Measurements from ENCODE around the gene CDC34.

Gene CDC34

DNA sequence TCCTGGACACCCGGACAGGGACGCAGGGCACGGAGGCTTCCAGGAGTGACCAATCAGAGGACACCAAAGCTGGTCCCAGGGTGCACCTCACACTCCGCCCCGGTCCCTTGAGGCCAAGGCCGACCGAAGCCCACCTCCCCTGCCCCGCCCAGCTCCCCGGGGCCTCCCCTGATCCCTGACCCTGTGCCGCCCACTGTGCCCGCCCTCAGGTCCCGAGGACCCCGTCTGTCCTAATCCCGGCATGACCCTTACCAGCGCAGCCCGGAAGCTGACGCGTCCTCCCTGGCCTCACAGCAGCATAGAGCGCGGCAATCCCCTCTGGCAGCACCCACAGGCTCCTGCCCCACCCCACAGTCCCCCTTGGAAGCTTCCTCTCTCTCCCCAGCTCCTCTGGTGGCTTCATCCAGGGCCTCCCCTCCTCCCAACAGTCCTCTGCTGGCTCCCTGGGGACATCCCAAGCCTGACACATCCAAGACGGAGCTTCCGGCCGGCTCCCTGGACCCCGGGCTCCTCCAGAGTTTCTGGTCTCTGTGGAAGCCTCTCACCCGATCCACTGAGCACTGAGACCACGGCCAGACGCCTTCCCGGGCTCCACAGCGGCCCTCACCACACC, 7.4 kb upstream of the CDC34 start:
- no peak for DNase-seq

DNA sequence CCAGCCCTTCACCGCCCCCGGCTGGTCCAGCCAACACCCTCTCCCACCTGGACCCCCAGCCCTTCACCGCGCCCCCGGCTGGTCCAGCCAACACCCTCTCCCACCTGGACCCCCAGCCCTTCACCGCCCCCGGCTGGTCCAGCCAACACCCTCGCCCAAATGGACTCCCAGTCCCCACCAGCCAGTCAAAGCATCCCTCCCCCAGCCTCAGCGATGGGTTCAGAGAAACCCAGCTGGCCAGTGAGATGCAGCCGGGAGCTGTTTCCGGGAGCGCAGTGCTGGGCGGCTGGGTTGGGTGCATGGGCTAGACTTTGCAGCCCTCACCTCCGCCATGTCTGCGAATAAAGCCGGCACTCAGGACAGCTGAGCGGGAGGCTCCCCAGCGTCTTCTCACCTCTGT, 6.5 kb upstream of the CDC34 start:
- no peak for DNase-seq

DNA sequence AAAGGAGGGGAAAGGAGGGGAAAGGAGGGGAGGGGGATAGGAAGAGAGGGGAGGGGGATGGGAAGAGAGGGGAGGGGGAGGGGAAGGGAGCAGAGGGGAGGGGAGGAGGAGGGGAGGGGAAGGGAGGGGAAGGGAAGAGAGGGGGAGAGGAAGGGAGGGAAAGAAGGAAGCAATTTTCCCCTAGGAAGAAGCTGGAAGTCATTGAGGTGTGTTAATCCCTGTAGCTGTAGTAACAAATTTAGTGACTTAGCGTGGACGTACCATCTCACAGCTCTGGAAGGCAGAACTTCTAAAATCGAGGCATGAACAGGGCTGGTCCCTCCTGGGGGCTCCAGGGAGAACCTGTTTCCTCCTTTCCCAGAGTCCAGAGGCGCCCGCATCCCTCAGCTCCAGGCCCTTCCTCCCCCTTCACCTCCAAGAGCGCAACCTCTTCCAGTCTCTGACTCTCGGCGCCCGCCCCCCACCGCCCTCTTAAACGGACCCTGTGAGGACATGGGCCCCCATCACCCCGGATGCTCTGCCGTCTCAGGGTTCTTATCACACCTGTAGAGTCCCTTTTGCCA, 5.6 kb upstream of the CDC34 start:
- no peak for DNase-seq

DNA sequence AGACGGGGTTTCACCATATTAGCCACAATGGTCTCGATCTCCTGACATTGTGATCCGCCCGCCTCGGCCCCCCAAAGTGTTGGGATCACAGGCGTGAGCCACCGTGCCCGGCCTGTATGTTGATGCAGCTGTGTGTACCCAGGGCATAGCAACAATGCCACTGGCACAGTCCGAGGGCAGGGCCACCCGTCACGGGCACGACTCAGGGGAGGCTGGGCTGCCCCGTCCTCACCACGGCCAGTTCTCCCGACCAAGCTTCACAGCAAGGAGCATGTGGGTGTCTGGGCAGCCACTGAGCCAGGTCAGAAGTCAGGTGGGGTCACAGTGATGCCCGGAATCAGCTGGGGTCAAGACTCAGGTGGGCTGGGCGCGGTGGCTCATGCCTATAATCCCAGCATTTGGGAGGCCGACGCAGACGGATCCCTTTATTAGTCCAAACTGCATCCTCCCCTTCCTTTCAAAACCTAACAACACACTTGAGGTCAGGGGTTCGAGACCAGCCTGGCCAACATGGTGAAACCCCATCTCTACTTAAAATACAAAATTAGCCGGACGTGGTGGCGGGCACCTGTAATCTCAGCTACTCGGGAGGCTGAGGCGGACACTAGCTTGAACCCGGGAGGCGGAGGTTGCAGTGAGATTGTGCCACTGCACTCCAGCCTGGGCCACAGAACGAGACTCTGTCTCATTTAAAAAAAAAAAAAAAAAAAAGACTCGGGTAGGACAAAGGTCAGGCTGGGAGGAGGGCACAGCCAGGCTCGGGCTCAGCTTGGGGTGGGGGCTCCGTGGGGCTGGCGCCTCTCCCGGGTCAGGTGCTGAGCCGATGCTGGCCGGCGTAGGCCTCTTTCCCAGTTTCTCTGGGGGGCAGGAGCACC, 1.2 kb upstream of the CDC34 start:
- DNase-seq, result no peak

DNA sequence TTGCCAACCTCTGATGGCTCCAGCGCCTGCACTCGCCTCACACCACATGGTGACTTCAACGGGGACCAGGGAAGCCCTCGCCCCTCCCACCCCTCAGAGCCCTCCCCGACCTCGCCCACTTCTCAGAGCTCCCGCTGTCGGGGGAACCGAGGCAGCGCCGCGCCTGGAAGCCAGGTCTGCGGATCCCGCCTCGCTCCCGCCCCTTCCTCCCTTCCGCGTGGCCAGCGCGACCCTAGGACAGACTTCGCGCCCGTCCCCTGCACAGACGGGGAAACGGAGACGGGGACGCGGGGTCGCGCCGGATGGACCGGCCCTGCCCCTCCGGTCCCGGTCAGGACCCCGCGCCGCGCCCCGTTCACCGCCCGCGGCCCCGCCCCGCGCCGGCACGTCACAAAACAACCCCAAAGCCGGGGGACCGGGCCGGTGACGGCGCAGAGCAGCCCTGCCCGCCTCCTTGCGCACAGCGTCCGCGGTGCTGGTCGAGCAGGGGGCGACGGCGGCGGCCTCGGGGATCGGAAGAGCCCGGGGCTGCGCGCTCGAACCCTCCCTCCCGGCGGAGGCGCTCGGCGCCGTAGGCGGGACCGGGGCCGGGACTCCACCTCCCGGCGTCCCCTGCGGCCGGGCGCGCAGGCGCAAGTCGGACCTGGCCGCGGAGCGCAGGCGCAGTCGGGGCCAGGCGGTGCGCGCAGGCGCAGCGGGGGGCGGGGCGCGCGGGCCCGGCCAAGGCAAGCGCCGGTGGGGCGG, 379 bp upstream of the CDC34 start:
- DNase-seq, result peak; percentile 83 to 93

DNA sequence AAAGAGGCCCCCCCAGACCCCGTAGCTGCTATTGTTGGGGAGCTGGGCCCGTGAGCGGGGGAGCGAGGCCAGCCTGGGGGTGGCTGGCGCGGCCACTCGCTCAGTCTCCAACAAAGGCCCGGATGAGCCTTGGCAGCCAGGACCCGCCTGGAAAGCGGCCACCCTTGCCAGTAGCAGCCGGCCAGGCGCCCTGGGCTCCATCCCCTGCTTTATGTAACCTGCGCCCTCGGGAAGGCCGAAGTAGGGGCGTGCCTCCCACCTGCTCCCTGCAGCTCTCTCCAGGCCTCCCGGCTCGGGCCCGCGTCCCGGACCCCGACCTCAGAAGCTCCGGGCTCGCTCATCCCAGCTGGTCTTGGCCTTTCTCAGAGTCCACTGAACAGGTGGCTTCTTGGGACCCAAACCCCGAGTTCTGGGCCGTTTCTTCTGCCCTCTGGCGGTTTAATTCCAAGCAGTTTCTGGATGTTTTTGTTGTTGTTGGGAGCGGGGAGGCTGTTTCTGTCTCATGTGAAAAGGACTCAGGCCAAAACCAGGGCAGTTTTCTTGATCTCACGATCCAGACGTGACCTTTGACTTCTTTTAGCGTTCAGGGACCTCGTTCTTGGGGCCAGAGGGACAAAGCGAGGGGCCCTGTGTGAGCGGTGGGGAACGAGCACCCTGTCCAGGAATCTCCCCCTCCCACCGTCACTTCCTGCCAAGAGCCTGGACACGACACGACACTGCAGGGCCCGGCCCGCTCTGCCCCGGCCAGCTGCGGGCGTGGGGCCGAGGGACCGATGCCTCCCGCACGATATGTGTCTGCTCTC, 1.2 kb downstream of the CDC34 start:
- DNase-seq, result peak; percentile 40 to 57

DNA sequence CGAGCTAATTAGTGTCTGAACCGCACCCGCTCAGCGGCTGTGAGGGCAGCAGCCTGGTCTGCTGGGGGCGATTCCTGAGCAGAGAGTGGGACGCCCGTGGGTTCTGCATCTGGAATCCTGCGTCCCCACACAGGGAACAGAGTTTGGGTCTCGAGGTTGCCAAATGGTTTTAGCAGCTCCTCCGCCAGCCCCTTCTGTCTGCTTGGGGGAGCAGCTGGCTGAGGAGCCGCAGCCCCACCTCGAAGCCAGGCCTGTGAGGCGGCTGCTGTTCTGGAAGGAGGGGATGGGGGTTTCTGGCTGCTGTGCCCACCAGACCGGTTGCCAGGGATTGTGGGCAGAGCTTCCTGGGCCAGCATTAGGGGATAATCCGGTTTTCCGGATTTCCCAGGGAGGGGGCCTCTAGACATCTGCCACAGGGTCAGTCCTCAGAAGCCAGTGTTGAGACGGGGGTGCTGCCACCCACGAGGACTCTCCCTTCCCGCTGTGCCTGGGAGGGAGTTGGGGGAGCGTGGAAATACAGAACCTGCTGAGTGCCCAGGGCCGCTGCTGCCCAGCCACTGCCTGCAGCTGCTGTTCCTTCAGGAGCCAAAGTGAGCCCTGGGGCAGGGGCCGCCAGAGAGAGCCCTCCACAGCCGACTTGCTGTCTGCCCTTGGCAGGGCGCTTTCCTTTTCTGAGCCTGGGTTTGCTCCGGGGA, 2.0 kb downstream of the CDC34 start:
- no peak for DNase-seq

DNA sequence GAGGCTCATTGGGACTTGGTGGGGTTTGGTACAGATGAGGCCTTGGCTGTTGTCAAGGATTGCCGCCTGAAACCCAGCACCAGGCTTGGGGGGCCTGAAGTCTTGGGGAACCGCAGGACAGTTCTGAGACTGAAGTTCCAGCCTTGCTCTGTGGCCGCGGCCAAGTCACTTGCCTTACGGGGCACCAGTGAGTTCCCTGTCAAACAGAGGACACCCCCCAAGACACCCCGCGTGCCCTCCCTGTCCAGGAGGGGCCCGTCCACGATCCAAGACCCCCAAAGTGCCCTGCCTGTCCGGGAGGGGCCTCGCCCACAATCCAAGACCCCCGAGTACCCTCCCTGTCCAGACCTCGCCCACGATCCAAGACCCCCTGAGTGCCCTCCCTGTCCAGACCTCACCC, 2.5 kb downstream of the CDC34 start:
- DNase-seq, result no peak

DNA sequence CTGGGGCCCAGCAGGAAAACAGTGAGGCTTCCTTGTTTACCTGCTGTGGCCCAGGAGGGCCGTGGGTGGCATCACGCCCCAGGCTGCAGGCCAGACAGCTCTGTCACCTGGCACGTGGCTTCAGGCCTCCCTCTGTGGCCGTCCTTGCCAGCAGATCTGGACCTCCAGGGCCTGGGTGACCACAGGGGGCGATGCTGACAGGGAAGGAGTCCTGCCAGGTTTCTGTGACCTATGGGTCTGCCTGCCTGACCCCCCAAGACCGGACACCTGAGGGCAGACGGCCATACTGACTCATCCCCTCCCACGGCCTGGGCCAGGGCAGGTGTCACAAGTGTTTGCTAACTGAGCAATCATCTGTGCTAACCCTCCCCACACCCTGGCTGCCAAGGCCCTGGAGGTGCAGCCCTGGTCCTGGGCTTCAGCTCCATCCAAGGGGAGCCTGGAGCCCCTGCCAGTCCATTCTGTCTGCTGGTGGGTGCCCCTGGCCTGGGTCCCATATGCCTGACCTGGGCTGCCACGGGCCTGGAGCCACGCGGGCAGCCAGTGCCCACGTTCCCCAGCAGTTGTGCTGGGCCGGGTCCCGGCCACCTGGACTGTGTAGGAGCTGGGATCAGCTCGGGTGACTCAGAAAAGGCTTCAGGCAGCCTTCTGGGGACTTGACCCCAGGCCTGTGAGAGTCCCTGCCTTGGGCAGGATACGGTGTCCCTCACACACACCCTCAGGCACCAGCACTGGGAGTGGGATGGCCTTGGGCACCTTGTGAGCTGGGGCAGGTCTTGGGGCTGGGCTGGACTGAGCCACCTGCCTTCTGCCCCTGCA, 3.7 kb downstream of the CDC34 start:
- no peak for DNase-seq

DNA sequence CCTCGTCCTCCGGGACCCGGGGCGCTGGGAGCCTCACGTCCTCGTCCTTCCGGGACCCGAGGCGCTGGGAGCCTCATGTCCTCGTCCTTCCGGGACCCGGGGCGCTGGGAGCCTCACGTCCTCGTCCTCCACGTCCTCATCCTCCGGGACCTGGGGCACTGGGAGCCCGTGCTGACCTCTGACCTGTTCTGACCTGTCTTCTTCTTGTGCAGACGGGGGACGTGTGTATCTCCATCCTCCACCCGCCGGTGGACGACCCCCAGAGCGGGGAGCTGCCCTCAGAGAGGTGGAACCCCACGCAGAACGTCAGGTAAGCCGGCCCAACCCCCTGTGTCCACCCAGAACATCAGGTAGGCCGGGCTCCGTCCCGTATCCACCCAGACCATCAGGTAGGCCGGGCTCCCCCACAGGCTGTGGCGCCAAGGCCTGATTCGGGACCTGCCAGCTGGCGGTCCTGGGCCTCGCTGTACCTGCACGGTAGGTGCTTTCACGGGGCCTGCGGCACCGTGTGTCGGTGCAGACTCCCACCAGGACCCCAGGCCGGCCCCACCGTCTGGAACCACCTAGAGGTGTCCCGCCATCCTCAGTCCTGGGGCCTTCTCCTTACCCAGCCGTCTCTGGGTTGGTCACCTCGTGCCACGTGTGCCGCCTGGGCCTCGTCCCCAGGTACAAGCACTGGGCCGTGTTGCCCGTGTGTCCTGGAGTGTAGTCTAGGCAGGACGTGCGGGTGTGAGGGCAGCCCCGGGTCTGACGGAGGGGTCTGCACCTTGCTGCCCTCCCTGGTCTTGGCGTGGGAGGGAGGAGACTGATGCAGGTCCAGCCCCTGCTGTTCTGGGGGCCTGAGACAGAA, 4.7 kb downstream of the CDC34 start:
- DNase-seq, result no peak

DNA sequence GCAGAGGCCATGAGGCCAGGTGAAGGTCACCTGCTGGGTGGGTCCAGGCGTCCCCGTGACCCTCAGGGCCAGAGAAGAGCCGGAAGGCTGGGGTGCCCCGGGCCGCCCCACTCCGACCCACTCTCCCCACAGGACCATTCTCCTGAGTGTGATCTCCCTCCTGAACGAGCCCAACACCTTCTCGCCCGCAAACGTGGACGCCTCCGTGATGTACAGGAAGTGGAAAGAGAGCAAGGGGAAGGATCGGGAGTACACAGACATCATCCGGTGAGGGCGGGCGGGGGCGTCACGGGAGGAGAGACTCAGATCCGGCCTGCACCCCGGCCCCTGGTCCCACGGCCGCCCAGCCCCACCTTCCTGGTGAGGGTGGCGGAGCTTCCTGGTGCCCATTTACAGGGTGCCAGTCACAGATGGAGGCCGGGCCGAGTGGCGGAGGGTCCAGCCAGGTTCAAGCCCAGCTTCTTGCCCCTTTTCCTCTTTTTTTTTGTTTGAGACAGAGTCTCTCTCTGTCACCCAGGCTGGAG, 5.4 kb downstream of the CDC34 start:
- DNase-seq, result no peak

DNA sequence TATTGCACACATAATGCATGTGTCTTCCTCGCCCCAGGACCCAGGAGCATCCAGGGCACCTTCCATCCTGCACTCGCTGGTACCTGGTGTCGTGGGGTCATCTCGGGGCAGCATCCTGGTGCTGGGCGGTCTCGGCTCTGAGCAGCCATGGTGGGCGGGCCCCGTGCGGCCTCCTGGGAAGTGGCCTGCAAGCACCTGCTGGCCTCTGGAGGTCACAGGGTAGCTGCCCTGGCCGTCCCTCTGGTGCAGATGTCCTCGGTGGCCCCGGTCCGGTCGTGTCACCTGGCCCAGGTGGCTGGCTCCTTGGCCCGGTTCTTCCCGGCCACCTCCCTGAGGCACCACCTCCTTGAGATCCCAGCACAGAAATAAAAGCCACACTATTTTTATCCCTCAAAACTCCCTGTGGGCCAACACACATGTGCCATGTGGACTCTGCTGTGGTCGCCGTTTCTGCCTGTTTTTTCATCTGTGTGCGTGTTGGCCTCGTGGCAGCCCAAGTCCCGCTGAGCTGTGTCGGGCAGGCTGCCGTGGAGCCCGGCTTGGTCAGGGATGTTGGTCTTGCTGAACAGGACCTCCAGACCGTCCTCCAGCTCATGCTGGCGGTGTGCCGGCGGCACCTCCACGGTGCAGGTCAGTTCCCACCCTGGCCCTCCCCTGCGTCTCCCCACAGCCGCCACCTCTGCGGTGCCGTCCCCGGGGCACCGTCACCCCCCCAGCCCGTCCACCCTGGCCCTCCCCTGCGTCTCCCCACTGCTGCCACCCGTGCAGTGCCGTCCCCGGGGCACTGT, 7.3 kb downstream of the CDC34 start:
- DNase-seq, result no peak

DNA sequence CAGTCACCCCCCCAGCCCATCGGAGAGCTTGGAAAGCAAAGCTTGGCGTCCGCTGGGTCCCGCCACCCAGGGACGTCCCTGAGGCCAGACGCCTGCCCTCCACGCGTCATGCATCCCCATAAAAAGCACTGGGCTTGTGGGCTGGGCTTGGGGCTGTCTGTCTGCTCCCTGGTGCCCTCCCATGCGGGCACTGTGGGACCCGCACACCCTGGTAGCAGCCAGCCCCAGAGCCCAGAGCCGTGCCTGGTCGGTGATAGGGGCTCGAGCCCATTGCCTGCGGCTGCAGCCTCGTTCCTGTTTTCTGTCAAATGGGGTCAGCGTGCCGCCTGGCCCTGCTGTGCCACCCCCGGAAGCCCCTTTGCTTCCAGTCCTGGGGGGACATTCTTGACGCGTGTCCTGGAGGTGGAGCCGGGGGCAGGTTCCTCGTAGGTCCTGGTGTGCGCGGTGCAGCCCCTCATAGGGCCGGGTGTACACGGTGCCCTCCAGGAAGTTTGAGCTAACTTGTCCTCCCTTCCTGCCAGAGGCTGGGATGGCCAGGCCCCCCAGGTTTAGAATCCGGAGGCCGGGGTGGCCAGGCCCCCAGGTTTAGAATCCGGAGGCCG, 8.0 kb downstream of the CDC34 start:
- DNase-seq, result no peak

DNA sequence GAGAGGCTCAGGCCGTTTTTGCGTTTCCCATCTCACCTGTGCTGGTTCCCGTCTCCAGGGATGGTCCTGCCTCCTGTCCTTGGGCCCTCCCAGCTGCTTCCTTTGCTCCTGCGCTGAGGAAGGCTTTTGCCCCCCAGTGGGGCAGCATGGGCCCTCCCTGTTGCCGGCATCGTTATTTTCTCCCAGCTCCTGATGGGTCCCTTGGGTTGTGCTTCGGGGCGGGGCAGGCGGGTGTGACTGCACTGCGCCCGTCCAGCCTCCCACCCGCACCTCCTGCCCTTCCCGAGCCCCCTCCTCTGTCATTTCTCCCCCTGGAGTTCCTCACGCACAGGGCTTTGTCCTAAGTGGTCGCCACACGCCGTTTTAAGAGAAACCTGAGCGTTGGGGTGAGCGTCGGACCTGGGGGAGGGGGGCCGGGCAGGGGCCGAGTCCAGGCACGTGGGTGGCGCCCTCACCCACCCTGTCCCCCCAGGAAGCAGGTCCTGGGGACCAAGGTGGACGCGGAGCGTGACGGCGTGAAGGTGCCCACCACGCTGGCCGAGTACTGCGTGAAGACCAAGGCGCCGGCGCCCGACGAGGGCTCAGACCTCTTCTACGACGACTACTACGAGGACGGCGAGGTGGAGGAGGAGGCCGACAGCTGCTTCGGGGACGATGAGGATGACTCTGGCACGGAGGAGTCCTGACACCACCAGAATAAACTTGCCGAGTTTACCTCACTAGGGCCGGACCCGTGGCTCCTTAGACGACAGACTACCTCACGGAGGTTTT, 9.5 kb downstream of the CDC34 start:
- DNase-seq, result no peak

DNA sequence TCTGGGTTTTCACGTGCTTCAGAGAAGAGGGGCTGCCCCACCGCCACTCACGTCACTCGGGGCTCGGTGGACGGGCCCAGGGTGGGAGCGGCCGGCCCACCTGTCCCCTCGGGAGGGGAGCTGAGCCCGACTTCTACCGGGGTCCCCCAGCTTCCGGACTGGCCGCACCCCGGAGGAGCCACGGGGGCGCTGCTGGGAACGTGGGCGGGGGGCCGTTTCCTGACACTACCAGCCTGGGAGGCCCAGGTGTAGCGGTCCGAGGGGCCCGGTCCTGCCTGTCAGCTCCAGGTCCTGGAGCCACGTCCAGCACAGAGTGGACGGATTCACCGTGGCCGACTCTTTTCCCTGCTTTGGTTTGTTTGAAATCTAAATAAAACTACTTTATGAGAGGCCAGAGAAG, 10.1 kb downstream of the CDC34 start:
- DNase-seq, result no peak

DNA sequence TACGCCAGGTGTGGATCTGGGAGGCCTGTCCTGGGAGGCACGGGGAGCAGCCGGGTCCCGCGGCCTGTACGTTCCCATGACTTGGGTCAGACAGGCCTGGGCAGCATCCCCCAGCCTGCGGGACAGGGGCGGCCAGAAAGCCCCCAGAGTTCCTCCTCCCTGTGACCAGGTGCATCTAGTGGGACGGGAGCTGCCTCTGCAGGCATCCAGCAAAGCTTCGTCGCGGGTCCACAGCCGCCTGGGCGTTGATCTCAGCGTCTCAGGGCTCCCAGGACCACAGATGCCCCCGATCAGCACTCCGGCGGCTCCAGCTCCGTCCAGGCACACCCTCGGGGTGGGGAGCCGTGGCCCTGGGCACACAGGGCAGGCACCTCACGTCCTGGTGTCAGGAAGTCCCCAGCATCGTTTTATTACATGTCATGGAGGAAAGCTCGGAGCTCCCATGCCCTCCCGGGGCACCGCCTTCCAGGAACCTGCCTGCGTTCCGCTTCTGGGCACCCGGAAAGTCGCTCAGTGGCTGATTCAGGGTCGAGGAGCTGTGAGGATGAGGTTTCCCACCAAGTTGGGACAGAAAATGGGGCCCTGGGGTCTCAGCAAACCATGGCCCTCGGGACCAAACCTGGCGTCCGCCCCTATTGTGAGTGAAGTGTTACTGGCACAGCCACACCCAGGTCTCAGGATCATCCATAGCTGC, 10.8 kb downstream of the CDC34 start:
- no peak for DNase-seq

Measured in inflammatory macrophage (primary cell).